GM12878 (cell line): ENCODE data around the gene MRPL50.

ENCODE experiments used
- BACH1 ChIP-seq: fragments of 450-650 bp; IDR thresholded peaks from 2 replicates; pipeline ENCODE4 v1.6.1; 2017; ENCODE audit warnings: mild to moderate bottlenecking, borderline replicate concordance
- CEBPB ChIP-seq, 2 experiments: fragments of 150-350 bp in 1 of 2; IDR thresholded peaks; 2 replicates each; pipeline ENCODE4 v1.6.1; 2012 to 2014; ENCODE audit warnings: low read depth in 2 of 2, low read length in 2 of 2, borderline replicate concordance in 1 of 2, inconsistent platforms in 1 of 2
- EGR1 ChIP-seq, 2 experiments: IDR thresholded peaks; 1 replicate in 1 of 2; 2 replicates in 1 of 2; pipeline ENCODE4 v1.6.1; 2011 to 2012; ENCODE audit warnings: low read depth in 2 of 2, low read length in 2 of 2, borderline replicate concordance in 1 of 2, mild to moderate bottlenecking in 1 of 2, moderate library complexity in 1 of 2
- FOS ChIP-seq: IDR thresholded peaks from 3 replicates; pipeline ENCODE4 v1.6.1; 2011; ENCODE audit warnings: borderline replicate concordance; ENCODE audit not compliant: insufficient read length; ENCODE audit errors: extremely low read depth
- FOXM1 ChIP-seq: IDR thresholded peaks from 2 replicates; pipeline ENCODE4 v1.6.1; 2012; ENCODE audit warnings: low read depth, mild to moderate bottlenecking, inconsistent platforms, low read length, moderate library complexity
- POLR2A ChIP-seq: IDR thresholded peaks from 2 replicates; pipeline ENCODE4 v1.6.1; 2011; ENCODE audit warnings: low read depth, mild to moderate bottlenecking, low read length
- POLR2AphosphoS5 ChIP-seq: IDR thresholded peaks from 2 replicates; pipeline ENCODE4 v1.6.1; 2011; ENCODE audit warnings: mild to moderate bottlenecking, low read length, inconsistent platforms
- RFX5 ChIP-seq: IDR thresholded peaks from 2 replicates; pipeline ENCODE4 v1.6.1; 2011; ENCODE audit warnings: low read depth, low read length, improper control_type of control experiment
- SMAD1 ChIP-seq: fragments of 450-650 bp; IDR thresholded peaks from 2 replicates; pipeline ENCODE4 v1.6.1; 2018; ENCODE audit warnings: mild to moderate bottlenecking, low read depth; ENCODE audit not compliant: partially characterized antibody
- TF ChIP-seq, protein P1 (sequence below), 3 experiments: IDR thresholded peaks in 2 of 3; conservative IDR thresholded peaks in 1 of 3; 2 replicates each; pipeline ENCODE4 v1.5.1; 2011; ENCODE audit warnings: low read depth in 3 of 3, low read length in 3 of 3, mild to moderate bottlenecking in 3 of 3, control low read depth in 2 of 3, moderate library complexity in 2 of 3, inconsistent platforms in 1 of 3, mixed read lengths in 1 of 3; ENCODE audit not compliant: control insufficient read depth in 2 of 3, insufficient read depth in 1 of 3; ENCODE audit errors: extremely low read depth in 1 of 3

DNA sequence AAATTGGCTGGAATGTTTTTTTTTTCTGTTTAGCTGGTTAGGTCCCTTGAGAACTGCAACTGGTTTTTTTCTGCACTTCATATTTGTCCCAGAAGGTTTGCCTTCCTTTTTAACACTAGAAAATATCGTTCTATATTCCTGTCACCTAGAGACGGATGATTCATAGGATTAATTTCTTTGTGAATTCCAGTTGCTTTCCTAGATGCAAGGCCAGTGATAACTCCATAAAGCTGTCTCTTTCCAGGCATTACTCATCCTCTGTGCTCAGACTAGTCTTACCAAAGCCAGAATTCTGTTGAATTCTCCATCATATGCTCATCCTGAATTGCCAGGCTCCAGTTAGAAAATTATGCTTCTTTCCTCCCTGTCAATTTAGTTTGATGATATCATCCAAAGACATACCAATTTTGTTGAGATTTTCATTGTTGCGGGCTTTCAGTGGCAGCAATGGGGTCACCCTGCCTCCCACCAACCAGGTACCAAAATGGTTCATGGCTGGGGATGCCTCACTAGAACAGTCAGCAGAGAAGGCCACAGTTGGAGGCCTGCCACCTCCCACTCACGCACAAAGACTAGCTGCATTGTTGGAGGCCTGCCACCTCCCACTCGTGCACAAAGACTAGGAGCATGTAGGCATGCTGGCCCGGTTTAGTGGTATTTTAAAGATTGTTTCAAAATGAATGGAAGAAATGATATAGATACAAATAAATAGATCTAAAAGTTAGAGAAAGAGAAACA, 22.1 kb downstream of the MRPL50 start:
- TF ChIP-seq SMAD1, result no peak
- no peak for TF ChIP-seq POLR2AphosphoS5
- TF ChIP-seq BACH1, result no peak
- TF ChIP-seq FOXM1, result no peak
- TF ChIP-seq FOS, result no peak
- TF ChIP-seq POLR2A, result no peak
- no peak for TF ChIP-seq CEBPB (IDR thresholded peaks at IDR 0.05; ENCODE audit: borderline replicate concordance in 1 of 2, low read depth in 2 of 2, low read length in 2 of 2)
- TF ChIP-seq, protein P1, sequence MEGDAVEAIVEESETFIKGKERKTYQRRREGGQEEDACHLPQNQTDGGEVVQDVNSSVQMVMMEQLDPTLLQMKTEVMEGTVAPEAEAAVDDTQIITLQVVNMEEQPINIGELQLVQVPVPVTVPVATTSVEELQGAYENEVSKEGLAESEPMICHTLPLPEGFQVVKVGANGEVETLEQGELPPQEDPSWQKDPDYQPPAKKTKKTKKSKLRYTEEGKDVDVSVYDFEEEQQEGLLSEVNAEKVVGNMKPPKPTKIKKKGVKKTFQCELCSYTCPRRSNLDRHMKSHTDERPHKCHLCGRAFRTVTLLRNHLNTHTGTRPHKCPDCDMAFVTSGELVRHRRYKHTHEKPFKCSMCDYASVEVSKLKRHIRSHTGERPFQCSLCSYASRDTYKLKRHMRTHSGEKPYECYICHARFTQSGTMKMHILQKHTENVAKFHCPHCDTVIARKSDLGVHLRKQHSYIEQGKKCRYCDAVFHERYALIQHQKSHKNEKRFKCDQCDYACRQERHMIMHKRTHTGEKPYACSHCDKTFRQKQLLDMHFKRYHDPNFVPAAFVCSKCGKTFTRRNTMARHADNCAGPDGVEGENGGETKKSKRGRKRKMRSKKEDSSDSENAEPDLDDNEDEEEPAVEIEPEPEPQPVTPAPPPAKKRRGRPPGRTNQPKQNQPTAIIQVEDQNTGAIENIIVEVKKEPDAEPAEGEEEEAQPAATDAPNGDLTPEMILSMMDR (IDR thresholded peaks at IDR 0.05 in 2 of 3, conservative IDR thresholded peaks at IDR 0.05 in 1 of 3; ENCODE audit: control insufficient read depth in 2 of 3, extremely low read depth in 1 of 3, insufficient read depth in 1 of 3, low read depth in 3 of 3, low read length in 3 of 3), result no peak
- TF ChIP-seq RFX5, result no peak
- no peak for TF ChIP-seq EGR1 (IDR thresholded peaks at IDR 0.05; ENCODE audit: borderline replicate concordance in 1 of 2, low read depth in 2 of 2, low read length in 2 of 2)
